Endothelial cell of umbilical vein (primary cell): Measurements from ENCODE around the gene C21orf58.

Experiments used
- EZH2 ChIP-seq: IDR thresholded peaks from 2 replicates; pipeline ENCODE4 v1.6.1; 2012; ENCODE audit warnings: borderline replicate concordance, low read depth, mild to moderate bottlenecking, moderate library complexity, low read length, inconsistent platforms; ENCODE audit not compliant: severe bottlenecking
- FOS ChIP-seq: IDR thresholded peaks from 2 replicates; pipeline ENCODE4 v1.6.1; 2011; ENCODE audit warnings: mild to moderate bottlenecking, low read length, moderate library complexity, borderline replicate concordance; ENCODE audit not compliant: insufficient read depth
- GATA2 ChIP-seq: IDR thresholded peaks from 2 replicates; pipeline ENCODE4 v1.7.0; 2011; ENCODE audit warnings: low read depth, mild to moderate bottlenecking, moderate library complexity, mixed read lengths, low read length; ENCODE audit not compliant: insufficient read length, insufficient read depth
- JUN ChIP-seq: IDR thresholded peaks from 2 replicates; pipeline ENCODE4 v1.6.1; 2011; ENCODE audit warnings: borderline replicate concordance, low read depth; ENCODE audit not compliant: insufficient read length, insufficient read depth
- MYC ChIP-seq: IDR thresholded peaks from one replicate; pipeline ENCODE4 v1.6.1; 2011; ENCODE audit warnings: mild to moderate bottlenecking, low read depth, low read length
- POLR2A ChIP-seq: IDR thresholded peaks from 2 replicates; pipeline ENCODE4 v1.6.1; 2012; ENCODE audit warnings: low read depth, mild to moderate bottlenecking, control low read depth, low read length
- POLR2AphosphoS5 ChIP-seq: IDR thresholded peaks from 2 replicates; pipeline ENCODE4 v1.6.1; 2012; ENCODE audit warnings: low read depth, mild to moderate bottlenecking, control low read depth, low read length, moderate library complexity; ENCODE audit not compliant: insufficient read depth
- TF ChIP-seq, protein P1 (sequence below): IDR thresholded peaks from 2 replicates; pipeline ENCODE4 v1.6.1; 2011; ENCODE audit not compliant: insufficient read depth, insufficient read length
- TF ChIP-seq, protein P2 (sequence below), 2 donors: IDR thresholded peaks; 1 replicate in 1 of 2; 2 replicates in 1 of 2; pipeline ENCODE4 v1.5.1; 2011; ENCODE audit warnings: low read length in 2 of 2, mild to moderate bottlenecking in 2 of 2, moderate library complexity in 2 of 2, control low read depth in 1 of 2, inconsistent platforms in 1 of 2, low read depth in 1 of 2; ENCODE audit not compliant: insufficient read depth in 1 of 2; ENCODE audit errors: extremely low read depth in 1 of 2

DNA sequence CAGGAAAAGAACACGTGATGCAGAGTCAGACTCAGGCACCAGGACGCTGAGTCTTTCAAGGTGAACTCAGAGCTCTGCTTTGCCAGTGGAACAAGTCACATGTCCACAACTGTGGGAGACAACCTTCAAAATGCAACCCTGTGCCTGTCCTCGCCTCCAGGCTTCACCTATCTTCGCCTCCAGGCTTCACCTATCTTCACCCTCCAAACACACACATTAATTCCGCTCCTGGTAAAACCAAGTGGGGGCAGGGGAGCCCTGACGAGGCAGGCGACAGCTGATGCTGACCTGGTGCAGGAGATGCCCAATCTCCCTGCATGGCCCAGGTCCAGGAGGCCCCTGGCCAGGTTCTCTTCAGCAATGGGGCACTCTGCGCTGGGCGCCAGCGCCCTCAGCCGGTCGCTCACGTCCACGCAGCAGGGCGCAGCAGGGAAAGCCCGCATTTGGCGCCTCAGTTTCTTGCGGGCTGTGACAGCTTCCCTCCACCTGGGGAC lies 67.1 kb downstream of the C21orf58 start:
- TF ChIP-seq, protein P1, sequence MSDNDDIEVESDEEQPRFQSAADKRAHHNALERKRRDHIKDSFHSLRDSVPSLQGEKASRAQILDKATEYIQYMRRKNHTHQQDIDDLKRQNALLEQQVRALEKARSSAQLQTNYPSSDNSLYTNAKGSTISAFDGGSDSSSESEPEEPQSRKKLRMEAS = no peak
- TF ChIP-seq, protein P2, sequence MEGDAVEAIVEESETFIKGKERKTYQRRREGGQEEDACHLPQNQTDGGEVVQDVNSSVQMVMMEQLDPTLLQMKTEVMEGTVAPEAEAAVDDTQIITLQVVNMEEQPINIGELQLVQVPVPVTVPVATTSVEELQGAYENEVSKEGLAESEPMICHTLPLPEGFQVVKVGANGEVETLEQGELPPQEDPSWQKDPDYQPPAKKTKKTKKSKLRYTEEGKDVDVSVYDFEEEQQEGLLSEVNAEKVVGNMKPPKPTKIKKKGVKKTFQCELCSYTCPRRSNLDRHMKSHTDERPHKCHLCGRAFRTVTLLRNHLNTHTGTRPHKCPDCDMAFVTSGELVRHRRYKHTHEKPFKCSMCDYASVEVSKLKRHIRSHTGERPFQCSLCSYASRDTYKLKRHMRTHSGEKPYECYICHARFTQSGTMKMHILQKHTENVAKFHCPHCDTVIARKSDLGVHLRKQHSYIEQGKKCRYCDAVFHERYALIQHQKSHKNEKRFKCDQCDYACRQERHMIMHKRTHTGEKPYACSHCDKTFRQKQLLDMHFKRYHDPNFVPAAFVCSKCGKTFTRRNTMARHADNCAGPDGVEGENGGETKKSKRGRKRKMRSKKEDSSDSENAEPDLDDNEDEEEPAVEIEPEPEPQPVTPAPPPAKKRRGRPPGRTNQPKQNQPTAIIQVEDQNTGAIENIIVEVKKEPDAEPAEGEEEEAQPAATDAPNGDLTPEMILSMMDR (IDR thresholded peaks at IDR 0.05; ENCODE audit: extremely low read depth in 1 of 2, insufficient read depth in 1 of 2, low read depth in 1 of 2, low read length in 2 of 2) = no peak
- TF ChIP-seq EZH2 (no peak), POLR2A (no peak), FOS (no peak), JUN (no peak), MYC (no peak), GATA2 (no peak), POLR2AphosphoS5 (no peak)
